GM19324 (cell line): ENCODE data around the gene POM121.
A peak's percentile ranks its signal among the peaks of the same experiment; 100 is the strongest.
"Not testable (repeated sequence)": the region's sequence is repeated elsewhere in the genome, so short reads cannot be mapped to it uniquely, and the experiment has no call there.

Source experiments
- ATAC-seq: cut with Tn5 transposase; IDR thresholded peaks from one replicate; pipeline ENCODE4 v1.9.1; 2021; ENCODE audit warnings: mild to moderate bottlenecking, moderate library complexity; ENCODE audit not compliant: unreplicated experiment, low FRiP score

POM121 gene

DNA sequence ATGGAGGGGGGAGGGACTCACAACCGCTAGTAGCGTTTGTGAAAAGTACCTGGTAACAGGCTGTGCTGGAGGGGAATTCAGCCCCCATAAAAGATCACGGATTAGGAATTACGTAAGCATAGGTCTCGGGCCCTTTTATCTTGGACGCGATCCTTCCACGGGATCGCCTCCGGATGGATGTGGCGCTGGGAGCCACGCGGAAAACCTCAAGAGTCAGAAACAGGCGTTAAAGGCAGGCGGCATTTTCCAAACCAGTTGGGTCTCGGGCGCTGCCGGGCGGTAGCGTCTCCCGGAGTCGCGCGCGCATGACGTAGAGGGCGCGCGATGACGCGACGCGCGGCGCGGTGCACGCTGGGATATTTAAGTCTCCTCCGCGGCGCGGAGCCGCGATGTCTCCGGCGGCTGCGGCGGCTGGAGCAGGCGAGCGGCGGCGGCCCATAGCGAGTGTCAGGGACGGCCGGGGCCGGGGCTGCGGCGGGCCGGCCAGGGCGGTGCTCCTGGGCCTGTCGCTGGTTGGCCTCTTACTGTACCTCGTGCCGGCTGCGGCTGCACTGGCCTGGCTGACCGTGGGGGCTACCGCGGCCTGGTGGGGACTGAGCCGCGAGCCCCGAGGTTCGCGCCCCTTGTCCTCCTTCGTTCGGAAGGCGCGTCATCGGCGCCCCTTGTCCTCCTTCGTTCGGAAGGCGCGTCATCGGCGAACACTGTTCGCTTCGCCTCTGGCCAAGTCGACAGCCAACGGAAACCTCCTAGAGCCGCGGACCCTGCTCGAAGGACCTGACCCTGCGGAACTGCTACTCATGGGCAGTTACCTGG lies at the start of gene POM121:
POM121 (plus strand) TSS at position 363 of the 813 bp plus-strand sequence; CDS start at position 390, 27 bp downstream.
- peak; percentile 91 for ATAC-seq

DNA sequence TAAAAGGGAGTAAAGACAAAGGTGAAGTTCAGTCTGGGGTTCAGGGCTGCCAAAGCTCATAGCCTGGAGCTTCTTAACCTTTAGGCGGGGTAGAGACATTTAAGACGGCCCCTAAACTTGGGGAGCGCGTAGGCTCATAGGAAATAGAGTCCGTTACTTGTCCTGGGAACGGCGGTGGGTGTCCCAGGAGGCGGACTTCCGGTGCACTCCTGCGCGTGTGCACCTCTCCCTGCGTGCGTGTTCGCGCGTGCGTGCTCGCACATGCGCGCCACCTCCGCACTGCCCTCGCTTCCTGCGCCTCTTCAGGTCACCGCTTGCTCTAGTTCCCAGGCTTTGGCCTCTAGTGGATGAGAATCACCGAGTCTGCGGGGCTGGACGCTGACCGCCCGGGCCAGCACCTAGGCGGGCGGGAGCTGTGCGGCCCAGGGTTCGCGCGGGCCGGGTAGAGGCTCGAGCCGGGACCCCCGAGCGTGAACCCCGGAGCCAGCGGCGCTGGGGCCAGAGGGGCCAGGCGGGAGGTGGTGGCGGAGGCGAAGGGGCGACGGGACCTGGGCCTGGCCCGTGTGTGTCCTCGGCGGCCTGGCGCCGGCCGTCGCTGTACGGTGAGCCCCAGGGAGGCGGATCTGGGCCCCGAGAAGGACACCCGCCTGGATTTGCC lies 45.7 kb upstream of the POM121 start:
- ATAC-seq = peak; percentile 100

GRCh38 chr7:72879737-72880215 lies 45.1 kb upstream of the POM121 start:
- not testable (repeated sequence) for ATAC-seq

- ATAC-seq = not testable (repeated sequence)
Measured at GRCh38 chr7:72891750-72892149, 33.1 kb upstream of the POM121 start.

DNA sequence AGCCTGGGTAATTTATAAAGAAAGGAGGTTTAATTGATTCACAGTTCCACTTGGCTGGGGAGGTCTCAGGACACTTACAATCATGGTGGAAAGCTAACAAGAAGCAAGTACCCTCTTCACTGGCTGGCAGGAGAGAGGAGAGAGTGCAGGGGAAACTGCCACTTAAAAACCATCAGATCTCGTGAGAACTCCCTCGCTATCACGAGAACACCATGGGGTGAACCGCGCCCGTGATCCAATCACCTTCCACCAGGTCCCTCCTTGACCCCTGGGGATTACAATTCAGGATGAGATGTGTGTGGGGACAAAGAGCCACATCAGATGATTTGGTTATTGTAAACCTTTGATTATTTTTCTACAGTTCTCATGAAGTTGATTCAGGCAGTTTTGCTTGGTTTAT lies 20.2 kb upstream of the POM121 start:
- ATAC-seq = not testable (repeated sequence)

- not testable (repeated sequence) for ATAC-seq
Measured at GRCh38 chr7:72908422-72908821, 16.5 kb upstream of the POM121 start.

DNA sequence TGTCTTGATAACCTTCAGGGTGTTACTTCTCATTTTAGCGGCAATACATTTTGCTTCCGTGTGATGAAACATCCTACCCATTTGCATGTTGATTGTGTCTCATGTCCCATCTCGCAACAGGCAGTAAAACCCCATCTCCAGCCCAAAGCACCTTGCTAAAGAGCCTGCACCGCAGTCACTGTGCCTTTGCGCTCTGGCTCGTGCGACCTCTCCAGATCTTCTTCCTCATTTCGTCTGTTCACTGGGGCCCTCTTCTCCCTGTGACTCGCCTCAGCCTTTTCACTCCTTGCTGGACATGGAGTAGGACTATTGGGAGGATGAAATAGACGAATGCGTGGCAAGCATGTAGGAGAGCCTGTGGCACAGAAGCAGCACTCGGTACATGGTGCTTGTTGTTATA lies 13.5 kb upstream of the POM121 start:
- ATAC-seq = not testable (repeated sequence)

DNA sequence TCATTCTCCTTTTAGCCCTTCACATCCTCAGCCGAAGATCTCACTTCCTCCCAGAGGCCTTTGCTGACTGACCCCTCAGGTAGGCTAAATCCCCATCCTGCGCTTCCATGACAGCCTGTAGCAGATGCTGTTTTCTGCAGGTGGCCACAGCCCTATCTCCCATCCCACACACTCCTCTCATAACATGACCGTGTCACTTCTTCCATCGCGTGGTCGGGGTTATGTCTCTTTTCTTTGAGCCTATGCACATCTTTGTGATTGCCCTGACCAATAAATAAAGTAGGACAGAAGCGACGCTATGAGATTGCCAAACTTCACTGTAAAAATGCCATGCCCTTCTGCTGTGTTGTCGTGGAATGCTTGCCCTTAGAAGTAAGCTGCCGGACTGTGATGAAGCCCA lies 11.1 kb upstream of the POM121 start:
- ATAC-seq = not testable (repeated sequence)

GRCh38 chr7:72914756-72915525 lies 10.0 kb upstream of the POM121 start:
- ATAC-seq = peak; percentile 67

DNA sequence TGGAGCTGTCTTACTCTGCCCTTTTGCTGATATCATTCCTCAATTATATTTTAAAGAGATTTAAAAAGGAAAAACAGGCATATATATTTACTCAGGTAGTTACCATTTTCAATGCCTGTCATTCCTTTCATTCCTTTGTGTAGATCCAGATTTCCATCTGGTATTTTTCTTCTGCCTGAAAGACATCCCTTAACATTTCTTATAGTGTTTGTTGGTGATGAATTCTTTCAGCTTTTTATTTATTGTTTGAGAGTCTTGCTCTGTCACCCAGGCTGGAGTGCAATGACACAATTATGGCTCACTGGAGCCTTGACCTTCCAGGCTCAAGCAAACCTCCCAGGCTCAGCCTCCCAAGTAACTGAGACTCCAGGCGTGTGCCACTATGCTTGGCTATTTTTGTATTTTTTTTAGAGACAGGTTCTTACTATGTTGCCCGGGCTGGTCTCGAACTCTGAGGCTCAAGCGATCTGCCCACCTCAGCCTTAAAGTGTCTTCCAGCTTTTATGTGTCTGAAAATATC lies 5.6 kb upstream of the POM121 start:
- no peak for ATAC-seq

- ATAC-seq = peak; percentile 1
Measured at GRCh38 chr7:72924386-72924732, 536 bp upstream of the POM121 start.

DNA sequence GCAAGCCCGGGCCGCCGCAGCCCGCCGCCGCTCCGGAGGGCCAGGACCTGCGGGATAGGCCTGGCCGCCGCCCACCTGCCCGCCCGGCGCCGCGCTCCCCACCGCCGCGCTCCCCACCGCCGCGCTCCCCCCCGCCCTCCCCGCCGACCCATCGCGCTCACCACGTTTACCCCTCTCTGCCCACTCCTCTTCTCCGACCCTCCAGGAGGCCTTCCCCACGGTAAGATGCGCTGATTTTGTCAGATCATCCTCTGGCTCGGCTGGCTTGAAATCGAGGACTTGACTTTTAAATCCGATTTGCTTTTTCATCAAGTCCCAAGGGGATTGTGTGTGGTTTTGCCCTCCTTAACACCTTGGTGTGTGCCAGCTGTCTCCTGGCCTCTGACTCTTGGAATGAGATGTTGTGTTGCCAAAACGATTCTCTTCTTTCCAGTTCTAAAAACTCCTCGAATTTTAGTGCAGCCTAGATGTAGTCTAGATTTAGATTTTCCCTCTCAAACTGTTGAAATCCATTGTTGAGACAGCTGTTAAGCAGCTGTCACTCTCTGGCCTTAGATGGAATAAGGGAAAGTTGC lies 738 bp downstream of the POM121 start:
- ATAC-seq = no peak

DNA sequence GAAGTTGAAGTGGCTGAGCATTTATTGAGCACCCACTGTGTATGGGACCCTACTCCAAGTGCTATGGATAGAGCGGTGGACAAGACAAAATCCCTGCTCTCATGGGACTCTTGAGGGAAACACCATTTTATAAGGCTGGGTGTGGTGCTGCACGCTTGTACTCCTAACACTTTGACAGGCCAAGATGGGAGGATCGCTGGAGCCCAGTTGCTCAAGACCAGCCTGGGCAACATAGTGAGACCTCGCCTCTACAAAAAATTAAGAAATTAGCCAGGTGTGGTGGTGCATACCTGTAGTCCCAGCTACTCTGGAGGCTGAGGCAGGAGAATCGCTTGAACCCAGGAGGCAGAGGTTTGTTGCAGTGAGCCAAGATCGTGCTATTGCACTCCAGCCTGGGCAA lies 2.9 kb downstream of the POM121 start:
- ATAC-seq = not testable (repeated sequence)

GRCh38 chr7:72928216-72928615 lies 3.3 kb downstream of the POM121 start:
- not testable (repeated sequence) for ATAC-seq

DNA sequence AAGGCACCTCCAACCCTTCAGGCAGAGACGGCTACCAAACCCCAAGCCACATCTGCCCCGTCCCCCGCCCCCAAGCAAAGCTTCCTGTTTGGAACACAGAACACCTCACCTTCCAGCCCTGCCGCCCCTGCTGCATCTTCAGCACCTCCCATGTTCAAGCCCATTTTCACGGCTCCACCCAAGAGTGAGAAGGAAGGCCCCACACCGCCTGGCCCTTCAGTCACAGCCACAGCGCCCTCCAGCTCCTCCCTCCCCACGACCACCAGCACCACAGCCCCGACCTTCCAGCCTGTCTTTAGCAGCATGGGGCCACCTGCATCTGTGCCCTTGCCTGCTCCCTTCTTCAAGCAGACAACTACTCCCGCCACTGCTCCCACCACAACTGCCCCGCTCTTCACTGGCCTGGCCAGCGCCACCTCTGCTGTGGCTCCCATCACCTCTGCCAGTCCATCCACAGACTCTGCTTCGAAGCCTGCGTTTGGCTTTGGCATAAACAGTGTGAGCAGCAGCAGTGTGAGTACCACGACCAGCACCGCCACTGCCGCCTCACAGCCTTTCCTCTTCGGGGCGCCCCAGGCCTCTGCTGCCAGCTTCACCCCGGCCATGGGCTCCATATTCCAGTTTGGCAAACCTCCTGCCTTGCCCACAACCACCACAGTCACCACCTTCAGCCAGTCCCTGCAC lies 17.3 kb downstream of the POM121 start:
- ATAC-seq = not testable (repeated sequence)

- not testable (repeated sequence) for ATAC-seq
Measured at GRCh38 chr7:72942956-72943355, 18.1 kb downstream of the POM121 start.

DNA sequence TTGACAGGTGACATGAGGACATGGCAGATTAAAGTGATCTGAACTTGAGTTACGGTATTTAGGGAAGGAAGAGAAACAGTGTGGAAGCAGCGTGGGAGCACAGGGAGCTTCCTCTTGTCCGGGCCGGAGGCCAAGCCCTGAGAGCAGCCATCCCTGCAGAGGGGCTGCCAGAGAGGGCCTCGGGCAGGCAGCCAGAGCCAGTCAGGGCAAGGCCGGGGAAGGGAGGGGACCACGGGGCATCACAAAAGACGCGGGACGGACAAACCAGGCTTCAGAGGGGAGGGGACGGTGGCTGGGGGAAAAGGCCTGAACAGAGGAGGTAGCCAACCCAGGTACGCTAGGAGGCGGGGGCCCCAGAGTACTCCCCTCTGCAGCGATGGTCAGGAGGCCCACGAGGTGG lies 20.0 kb downstream of the POM121 start:
- ATAC-seq = not testable (repeated sequence)

DNA sequence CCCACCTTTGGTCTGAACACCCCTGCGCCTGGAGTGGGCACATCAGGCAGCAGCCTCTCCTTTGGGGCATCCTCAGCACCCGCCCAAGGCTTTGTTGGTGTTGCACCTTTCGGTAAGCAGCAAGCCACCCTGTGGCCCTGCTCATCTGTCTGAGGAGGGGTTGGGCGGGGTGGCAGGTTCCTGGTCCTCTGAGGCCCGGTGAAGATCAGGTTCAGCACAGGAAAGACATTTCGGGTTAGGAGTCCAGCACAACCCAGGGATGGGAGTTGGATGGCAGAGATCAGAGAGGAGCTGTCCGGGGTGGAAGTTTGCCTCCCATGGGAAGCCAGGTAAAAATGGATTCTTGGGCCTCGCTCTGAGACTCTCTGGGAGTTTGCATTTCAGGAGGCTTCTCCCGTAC lies 20.7 kb downstream of the POM121 start:
- not testable (repeated sequence) for ATAC-seq

DNA sequence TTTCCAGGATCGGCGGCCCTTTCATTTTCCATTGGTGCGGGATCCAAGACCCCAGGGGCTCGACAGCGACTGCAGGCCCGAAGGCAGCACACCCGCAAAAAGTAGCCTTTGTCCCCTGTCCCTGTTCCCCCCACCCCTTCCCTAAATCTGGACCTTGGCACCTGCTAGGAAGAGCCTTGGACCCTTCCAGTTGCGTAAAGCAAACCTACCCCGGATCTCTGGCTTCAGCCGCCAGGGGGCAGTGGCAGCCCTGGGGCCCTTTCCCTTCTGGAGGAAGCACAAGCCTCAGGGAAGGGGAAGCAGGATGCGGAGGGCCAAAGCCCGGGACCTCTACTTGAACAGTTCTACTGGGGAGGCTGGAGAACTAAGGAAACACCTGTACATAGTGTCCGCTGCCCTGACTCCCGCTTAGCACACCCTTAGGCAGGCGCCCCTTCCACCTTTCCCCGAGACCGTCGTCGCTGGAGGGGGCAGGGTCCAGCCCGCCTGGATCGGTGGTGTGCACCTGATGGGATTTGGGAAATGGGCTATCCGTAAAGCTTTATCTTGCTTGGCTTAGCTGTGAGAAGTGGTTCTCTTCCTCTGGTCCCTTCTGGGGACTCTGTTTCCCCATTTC lies 21.3 kb downstream of the POM121 start:
- not testable (repeated sequence) for ATAC-seq
